Nephron progenitor cell (in vitro differentiated cells): Measurements from ENCODE around the gene KCNH5.

Experiments
- DNase-seq: peaks from one replicate; pipeline ENCODE4 v3.0.0; 2021
- H3K27ac Mint-ChIP-seq: 2 replicates; pipeline ENCODE4 v1.8.0; 2021; ENCODE audit warnings: mild to moderate bottlenecking, moderate library complexity, mixed read lengths
- H3K27me3 Mint-ChIP-seq: 2 replicates; pipeline ENCODE4 v1.8.0; 2021; ENCODE audit warnings: mild to moderate bottlenecking, low read depth, mixed read lengths; ENCODE audit not compliant: poor library complexity
- H3K36me3 Mint-ChIP-seq: 2 replicates; pipeline ENCODE4 v1.8.0; 2021; ENCODE audit warnings: low read depth, mixed read lengths
- H3K4me1 Mint-ChIP-seq: 2 replicates; pipeline ENCODE4 v1.8.0; 2021; ENCODE audit warnings: mixed read lengths
- H3K4me3 Mint-ChIP-seq: 2 replicates; pipeline ENCODE4 v1.8.0; 2021; ENCODE audit warnings: mild to moderate bottlenecking, moderate library complexity, mixed read lengths
- H3K9me3 Mint-ChIP-seq: 2 replicates; pipeline ENCODE4 v1.8.0; 2021; ENCODE audit warnings: mild to moderate bottlenecking, moderate library complexity, mixed read lengths
- TF ChIP-seq, protein P1 (sequence below): fragments of 200-600 bp; sonication (generic); IDR thresholded peaks from 2 replicates; pipeline ENCODE4 v1.5.0; 2021; ENCODE audit warnings: antibody characterized with exemption

KCNH5 gene

DNA sequence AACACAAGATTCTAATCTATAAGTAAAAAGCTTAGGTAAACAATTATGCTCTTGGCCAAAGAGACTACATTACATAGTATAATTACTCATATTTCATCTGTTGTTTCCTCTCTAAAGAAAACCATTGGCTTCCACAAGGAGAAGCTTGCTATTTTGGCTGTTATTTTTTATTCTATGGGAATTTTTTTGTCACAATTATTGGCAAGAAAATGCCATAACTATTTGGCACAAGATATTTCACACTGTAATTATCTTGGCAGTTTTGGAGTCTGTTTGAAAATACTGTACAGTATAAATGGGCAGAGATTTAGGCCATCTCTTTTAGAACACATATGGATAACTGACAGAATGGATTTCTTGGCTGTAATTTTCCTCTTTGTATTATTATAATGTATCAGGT, 51.2 kb downstream of the KCNH5 start:
- H3K36me3 Mint-ChIP-seq: peaks cover 37% of the 10 kb centered on the region
- TF ChIP-seq, protein P1, sequence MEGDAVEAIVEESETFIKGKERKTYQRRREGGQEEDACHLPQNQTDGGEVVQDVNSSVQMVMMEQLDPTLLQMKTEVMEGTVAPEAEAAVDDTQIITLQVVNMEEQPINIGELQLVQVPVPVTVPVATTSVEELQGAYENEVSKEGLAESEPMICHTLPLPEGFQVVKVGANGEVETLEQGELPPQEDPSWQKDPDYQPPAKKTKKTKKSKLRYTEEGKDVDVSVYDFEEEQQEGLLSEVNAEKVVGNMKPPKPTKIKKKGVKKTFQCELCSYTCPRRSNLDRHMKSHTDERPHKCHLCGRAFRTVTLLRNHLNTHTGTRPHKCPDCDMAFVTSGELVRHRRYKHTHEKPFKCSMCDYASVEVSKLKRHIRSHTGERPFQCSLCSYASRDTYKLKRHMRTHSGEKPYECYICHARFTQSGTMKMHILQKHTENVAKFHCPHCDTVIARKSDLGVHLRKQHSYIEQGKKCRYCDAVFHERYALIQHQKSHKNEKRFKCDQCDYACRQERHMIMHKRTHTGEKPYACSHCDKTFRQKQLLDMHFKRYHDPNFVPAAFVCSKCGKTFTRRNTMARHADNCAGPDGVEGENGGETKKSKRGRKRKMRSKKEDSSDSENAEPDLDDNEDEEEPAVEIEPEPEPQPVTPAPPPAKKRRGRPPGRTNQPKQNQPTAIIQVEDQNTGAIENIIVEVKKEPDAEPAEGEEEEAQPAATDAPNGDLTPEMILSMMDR: no peak
- H3K27me3 Mint-ChIP-seq: peaks cover 3% of the 10 kb centered on the region
- no peaks in the 10 kb centered on the region for H3K9me3 Mint-ChIP-seq
- no peak for DNase-seq
- no peaks in the 10 kb centered on the region for H3K4me1 Mint-ChIP-seq
- H3K27ac Mint-ChIP-seq: no peak overlapping the region
- H3K4me3 Mint-ChIP-seq: no peak overlapping the region

DNA sequence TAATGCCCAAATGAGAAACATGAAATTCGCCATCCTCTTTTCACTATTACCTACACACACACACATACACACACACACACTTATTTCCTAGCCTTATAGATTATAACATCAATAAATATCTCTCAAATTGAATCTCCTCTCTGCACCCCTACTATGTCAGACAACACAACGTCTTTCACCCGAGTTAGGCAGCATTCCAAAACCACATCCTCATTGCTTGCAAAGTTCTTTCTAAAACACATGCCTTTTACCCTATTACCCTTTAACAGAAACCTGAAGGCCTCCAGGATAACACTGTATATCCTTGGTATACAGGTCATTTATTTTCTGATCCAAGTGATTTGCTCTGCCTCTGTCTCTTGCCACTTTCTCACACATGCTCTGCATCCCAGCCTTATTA, 56.3 kb downstream of the KCNH5 start:
- no peaks in the 10 kb centered on the region for H3K9me3 Mint-ChIP-seq
- H3K27ac Mint-ChIP-seq: no peak overlapping the region
- DNase-seq: no peak
- peaks cover 3% of the 10 kb centered on the region for H3K27me3 Mint-ChIP-seq
- peaks cover 47% of the 10 kb centered on the region for H3K36me3 Mint-ChIP-seq
- H3K4me3 Mint-ChIP-seq: no peak overlapping the region
- peaks cover 4% of the 10 kb centered on the region for H3K4me1 Mint-ChIP-seq
- TF ChIP-seq, protein P1: no peak

- H3K27me3 Mint-ChIP-seq: no peaks in the 10 kb centered on the region
- H3K27ac Mint-ChIP-seq: no peak overlapping the region
- peaks cover 4% of the 10 kb centered on the region for H3K4me1 Mint-ChIP-seq
- no peaks in the 10 kb centered on the region for H3K9me3 Mint-ChIP-seq
- no peak for DNase-seq
- H3K4me3 Mint-ChIP-seq: no peak overlapping the region
- TF ChIP-seq, protein P1: no peak
- peaks cover 33% of the 10 kb centered on the region for H3K36me3 Mint-ChIP-seq
These were observed 61.4 kb downstream of the KCNH5 start for GRCh38 chr14:62983821-62984220.

GRCh38 chr14:62980693-62981092, 64.6 kb downstream of the KCNH5 start:
- TF ChIP-seq, protein P1: no peak
- Mint-ChIP-seq H3K4me3 (no peak overlapping the region), H3K27me3 (no peaks in the 10 kb centered on the region), H3K9me3 (no peaks in the 10 kb centered on the region), H3K27ac (no peak overlapping the region), H3K36me3 (peaks cover 35% of the 10 kb centered on the region), H3K4me1 (no peaks in the 10 kb centered on the region)
- DNase-seq: no peak

- TF ChIP-seq, protein P1: no peak
- Mint-ChIP-seq H3K4me3 (no peak overlapping the region), H3K27me3 (no peaks in the 10 kb centered on the region), H3K4me1 (no peaks in the 10 kb centered on the region), H3K36me3 (peaks cover 18% of the 10 kb centered on the region), H3K9me3 (no peaks in the 10 kb centered on the region), H3K27ac (no peak overlapping the region)
- no peak for DNase-seq
These were observed 87.7 kb downstream of the KCNH5 start for GRCh38 chr14:62957562-62957961.

DNA sequence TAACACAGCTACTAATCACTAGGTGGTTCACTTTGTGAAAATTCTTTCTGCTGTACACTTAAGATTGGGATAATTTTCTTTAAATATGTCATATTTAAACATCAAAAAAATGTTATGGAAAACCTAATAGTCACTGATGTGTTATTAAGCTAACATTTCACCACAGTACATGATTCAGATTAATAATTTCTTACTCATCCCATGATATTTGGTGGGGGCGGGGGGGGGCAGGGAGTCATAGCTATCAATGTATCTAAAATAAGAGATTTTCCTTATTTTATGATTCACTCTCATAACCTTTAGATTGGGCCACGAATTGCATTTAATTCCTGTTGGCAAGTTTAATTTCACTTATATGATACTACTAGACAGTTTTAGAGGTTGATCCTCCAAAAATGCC, 88.8 kb downstream of the KCNH5 start:
- Mint-ChIP-seq H3K4me3 (no peak overlapping the region), H3K36me3 (peaks cover 13% of the 10 kb centered on the region), H3K4me1 (no peaks in the 10 kb centered on the region), H3K27me3 (no peaks in the 10 kb centered on the region), H3K9me3 (no peaks in the 10 kb centered on the region), H3K27ac (no peak overlapping the region)
- TF ChIP-seq, protein P1: no peak
- no peak for DNase-seq
